Stimulated activated CD8-positive, alpha-beta memory T cell treated with anti-CD3 and anti-CD28 coated beads, Interleukin-7, amount 100 ng/mL, for 1 hour (primary cell): ENCODE data around the gene RPSA.
"Not testable (repeated sequence)": the region's sequence is repeated elsewhere in the genome, so short reads cannot be mapped to it uniquely, and the experiment has no call there.

Experiments used
- DNase-seq, 2 donors: peaks; one replicate each; pipeline ENCODE4 v3.0.0-alpha.2; 2020; ENCODE audit warnings: low read depth in 2 of 2

RPSA gene

DNA sequence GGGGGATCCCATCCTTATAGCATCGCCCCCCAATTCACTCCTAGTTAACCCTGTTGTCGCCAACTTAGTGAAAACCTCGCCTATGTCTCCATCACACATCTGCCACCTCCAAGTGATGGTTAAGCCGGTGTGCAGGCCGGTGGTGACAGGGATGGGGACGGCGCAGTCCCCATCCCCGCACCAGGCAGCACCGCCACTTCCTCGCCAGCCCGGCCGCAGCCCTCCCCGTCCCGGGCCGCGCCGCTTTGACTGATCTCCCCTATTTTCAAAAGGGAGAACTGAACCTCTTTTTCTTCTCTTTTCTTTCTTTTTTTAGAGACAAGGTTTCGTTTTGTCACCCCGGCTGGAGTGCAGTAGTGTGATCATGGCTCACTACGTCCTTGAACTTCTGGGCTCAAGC lies 49.6 kb downstream of the RPSA start:
- no peak for DNase-seq

DNA sequence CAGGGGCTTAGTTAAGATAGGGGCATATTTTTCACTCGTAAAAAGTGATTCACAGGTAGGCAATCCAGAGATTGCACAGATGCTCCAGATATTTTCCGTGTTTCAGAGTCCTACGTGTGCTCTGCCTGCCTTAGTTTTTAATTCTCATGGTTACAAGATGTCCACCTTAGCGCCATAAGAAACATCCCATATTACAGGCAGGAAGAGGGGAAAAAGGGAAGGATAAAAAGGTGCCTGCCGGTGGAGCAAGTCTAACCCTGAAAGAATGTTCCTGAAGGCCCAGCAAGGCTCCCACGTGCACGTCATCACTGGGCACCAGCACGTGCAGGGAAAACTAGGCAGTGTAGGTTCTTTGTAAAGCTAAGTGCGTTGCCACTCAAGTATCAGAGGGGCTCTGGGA lies 50.8 kb downstream of the RPSA start:
- DNase-seq = no peak

DNA sequence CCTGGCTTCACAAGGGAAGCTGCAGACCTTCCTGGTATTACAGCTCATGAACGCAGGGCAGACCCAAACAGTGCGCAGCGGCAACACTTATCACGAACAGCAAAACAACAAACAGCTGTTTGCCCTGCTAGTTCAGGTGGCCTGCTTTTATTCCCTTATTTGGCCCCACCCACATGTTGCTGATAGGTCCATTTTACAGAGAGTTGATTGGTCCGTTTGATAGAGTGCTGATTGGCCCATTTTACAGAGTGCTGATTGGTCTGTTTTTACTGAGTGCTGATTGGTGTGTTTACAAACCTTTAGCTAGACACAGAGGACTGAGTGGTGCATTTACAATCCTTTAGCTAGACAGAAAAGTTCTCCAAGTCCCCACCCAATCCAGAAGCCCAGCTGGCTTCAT lies 52.1 kb downstream of the RPSA start:
- not testable (repeated sequence) for DNase-seq

DNA sequence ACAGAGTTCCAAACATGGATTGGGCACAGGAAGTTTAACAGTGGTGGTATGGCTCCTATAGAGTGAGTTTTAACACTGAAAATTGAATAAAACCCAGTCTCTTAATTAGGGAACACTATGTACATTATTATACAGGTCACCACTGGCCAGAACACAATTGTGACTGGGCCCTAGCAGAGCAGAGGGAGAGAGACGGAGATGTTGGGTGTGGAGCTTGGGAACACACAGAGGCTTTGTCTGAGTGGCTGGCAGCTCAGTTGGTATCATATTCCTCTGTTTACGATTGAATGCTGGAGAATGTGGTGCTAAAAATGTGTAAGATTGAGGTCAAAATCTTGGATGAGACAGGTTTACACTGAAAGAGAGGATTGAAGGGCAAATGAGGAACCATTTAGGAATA lies 54.2 kb downstream of the RPSA start:
- DNase-seq = no peak
